Cardiac septum (tissue), 1 donor: Measurements from ENCODE around the gene HSD11B2. TPM values are rescaled to one million over a fixed set of nuclear protein-coding genes. Genes with fewer than 3 reads are reported as not detected.

Experiments used
- DNase-seq: peaks from one replicate; pipeline ENCODE4 v3.0.0-alpha.2; 2020; ENCODE audit warnings: low spot score
- intact Hi-C: fragments of 100-400 bp; cut with DNase I; formaldehyde crosslinking; loops from one replicate; pipeline ENCODE4 v1.14.0; 2022
- total RNA-seq: library from RNA; stranded (reverse); fragmentation: NEBNext Ultra II Directional; extraction: Animal tissue kit (Norgen Biotek cat#: 25700); gene quantifications from one replicate; pipeline ENCODE4 v1.2.1, GENCODE V29; 2021
- donor health status: DM: no; HTN: no; CAD: no.

Gene HSD11B2
- total RNA-seq, 1 donor from 2014 or later = 0.27 TPM

- DNase-seq = no peak
- intact Hi-C loops = loop anchor here (10.0 kb wide), 1 partner anchor 87 kb away; no protein-coding TSS in a partner anchor
These were observed 30.8 kb downstream of the HSD11B2 start for GRCh38 chr16:67461600-67462278.

DNA sequence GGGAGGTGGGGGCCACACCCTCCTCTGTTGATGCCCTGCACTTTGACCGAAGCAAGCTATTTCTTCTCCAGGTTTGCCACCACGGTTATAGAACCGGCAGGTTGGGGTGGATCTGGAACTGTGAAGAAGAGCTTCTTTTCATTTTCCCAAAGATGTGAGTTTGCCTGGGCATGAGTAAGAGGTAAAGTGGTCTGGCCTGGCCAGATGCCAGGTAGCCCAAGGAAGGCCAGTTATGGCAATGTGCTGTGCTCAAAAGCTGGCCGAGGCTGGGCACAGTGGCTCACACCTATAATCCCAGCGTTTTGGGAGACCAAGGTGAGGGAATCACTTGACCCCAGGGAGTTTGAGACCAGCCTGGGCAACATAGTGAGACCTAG lies 31.3 kb downstream of the HSD11B2 start:
- no peak for DNase-seq
- intact Hi-C loops = loop anchor here (10.0 kb wide), 1 partner anchor 87 kb away; no protein-coding TSS in a partner anchor

- no peak for DNase-seq
- intact Hi-C loops = loop anchor here (10.0 kb wide), 1 partner anchor 88 kb away; no protein-coding TSS in a partner anchor
These were observed 32.1 kb downstream of the HSD11B2 start for GRCh38 chr16:67463059-67463458.

GRCh38 chr16:67463691-67464090 lies 32.8 kb downstream of the HSD11B2 start:
- intact Hi-C loops = loop anchor here (10.0 kb wide), 1 partner anchor 89 kb away; no protein-coding TSS in a partner anchor
- no peak for DNase-seq

DNA sequence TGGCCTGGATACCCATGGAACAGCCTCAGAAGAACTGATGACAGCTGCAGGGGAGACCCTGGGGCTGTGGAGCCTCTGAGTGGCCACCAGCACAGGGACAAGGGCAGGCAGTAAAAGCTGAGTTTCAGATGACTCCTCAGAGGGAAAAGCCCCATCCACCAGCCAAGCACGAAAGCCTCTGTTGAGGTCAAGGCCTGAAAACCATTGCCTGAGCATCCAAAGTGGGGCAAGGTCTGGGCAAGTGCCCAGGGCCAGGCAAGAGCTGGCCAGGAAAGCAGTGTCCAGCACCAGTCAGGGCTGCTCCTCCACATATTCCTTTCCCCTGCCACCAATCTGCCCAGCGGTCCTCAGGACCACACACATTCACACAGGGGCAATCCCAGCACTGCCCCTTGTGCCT lies 33.6 kb downstream of the HSD11B2 start:
- DNase-seq = no peak
- intact Hi-C loops = loop anchor here (10.0 kb wide), 1 partner anchor 90 kb away; no protein-coding TSS in a partner anchor

DNA sequence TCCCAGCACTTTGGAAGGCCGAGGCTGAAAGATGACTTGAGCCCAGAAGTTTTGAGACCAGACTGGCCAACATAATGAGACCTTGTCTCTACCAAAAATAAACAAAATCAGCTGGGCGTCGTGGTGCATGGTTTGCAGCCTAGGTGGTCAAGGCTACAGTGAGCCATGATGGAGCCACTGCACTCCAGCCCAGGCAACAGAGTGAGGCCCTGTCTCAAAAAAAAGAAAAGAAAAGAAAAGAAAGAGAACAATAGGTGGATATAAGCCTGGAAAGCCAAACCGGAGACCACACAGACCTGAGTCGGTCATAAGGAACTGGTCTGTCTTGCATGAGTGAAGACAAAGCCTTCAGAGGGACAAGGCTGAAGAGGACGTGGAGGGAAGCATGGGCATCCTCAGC lies 35.7 kb downstream of the HSD11B2 start:
- intact Hi-C loops = loop anchor here (5.0 to 10.0 kb wide), 2 partner anchors 39 to 92 kb away; no protein-coding TSS in a partner anchor
- no peak for DNase-seq

DNA sequence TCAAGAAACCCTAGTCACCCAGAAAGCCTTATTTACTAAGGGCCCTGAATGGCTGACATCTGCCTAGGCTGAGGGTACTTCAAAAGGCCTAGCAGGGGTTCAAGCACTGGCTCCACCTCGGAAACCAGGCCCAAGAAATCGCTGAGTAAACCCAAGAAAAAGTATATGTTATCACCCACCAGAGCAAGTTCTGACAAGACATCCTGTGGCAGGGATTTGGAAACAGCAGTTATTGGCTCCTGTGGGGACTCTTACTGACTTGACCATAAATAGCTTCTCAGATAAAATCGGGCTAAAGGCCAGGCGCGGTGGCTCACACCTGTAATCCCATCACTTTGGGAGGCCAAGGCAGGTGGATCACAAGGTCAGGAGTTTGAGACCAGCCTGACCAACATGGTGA lies 37.8 kb downstream of the HSD11B2 start:
- intact Hi-C loops = loop anchor here (5.0 to 10.0 kb wide), 2 partner anchors 41 to 94 kb away; no protein-coding TSS in a partner anchor

DNA sequence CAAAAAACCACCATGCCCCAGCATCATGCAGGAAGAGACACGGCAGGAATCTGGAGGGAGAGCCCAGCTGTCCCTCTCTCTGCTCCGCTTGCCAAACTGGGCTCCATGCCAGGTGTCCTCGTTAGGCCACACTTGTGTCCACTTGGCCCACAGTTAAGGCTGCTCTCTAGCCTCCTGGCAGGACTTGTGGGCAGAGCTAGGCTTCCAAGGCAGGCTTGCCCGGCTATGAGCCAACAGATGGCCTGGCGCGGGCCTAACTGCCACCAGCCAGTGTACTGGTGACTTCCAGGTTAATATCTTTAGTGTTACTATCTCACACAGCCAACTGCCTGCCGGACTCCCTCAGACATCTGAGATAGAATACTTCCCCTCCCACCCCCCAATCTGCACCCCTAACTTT lies 39.4 kb downstream of the HSD11B2 start:
- peak; percentile 89 for DNase-seq
- intact Hi-C loops = no loop called here

More for the DNA sequence above, 37.8 kb downstream of the HSD11B2 start:
- no peak for DNase-seq

GRCh38 chr16:67471758-67472384 lies 41.0 kb downstream of the HSD11B2 start:
- no peak for DNase-seq
- intact Hi-C loops = no loop called here

GRCh38 chr16:67474551-67475455 lies 43.9 kb downstream of the HSD11B2 start:
- intact Hi-C loops = no loop called here
- DNase-seq = no peak

DNA sequence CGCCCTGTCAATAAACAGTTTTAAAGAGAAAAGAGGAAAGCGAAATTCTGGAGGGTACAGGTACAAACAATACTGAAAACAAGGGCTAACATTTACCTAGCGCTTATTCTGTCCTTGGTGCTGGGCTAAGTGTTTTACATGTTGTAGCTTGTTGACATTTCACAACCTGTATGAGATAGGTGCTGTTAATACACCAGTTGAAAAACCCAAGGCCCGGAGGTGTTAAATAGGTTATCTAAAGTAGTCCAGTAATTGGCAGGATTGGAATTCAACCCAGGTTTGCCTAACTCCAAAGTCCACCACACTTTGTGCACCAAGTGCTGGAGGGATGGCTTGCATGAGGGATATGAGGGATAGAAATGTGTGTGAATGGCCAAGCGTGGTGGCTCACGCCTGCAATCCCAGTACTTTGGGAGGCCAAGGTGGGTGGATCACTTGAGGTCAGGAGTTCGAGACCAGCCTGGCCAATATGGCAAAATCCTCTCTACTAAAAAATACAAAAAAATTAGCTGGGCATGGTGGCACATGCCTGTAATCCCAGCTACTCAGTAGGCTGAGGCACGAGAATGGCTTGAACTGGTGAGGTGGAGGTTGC lies 47.1 kb downstream of the HSD11B2 start:
- intact Hi-C loops = no loop called here
- DNase-seq = no peak

GRCh38 chr16:67480833-67481560 lies 50.1 kb downstream of the HSD11B2 start, which contains the start of gene ATP6V0D1:
Gene ATP6V0D1, minus strand, starts transcription at chr16:67481157. Its CDS starts 71 bp downstream, at chr16:67481086.
- intact Hi-C loops = loop anchor here (1.0 to 5.0 kb wide), 2 partner anchors 22 to 81 kb away; partner anchors contain the start of gene CTCF
- DNase-seq = peak; percentile 99

GRCh38 chr16:67481561-67482232 lies 50.8 kb downstream of the HSD11B2 start:
- DNase-seq = peak; percentile 84
- intact Hi-C loops = loop anchor here (1.0 to 5.0 kb wide), 2 partner anchors 22 to 81 kb away; partner anchors contain the start of gene CTCF

DNA sequence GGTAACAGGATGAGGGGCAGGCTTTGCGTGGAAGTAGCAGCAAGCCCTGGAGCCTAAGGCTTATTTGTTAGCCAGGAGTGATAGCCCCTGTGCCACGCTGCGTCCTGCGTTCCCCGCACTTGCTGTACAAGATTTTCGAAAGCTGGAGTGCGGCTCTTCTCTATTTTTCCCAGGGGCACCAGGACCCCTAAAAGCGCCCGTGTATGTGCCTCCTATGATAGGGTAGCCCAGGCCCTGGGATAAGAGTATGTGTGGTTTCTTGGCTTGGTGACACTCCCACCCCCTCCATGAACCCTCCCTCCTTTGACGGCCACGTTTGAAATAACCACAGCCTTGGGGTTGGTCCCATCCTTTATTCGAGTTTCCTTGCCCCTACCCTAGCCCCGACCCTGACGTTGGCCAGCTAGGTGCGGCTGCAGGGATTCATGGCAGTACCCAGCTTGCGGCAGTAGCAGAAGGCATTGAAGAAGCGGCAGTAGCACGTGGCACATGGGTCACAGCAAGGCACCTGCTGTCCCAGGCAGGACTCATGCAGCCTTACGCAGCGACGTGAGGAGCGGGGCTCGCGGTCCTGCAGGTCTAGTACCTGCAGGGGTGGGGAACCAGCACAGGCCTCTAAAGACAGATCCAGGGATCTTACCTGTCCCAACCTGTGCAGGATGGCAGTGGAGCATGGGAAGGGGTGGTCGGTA lies 51.5 kb downstream of the HSD11B2 start:
- DNase-seq = no peak
- intact Hi-C loops = loop anchor here (5.0 kb wide), 1 partner anchor 80 kb away; the partner anchor contains the start of gene CTCF

GRCh38 chr16:67483150-67483549 lies 52.2 kb downstream of the HSD11B2 start, which contains the start of gene AGRP:
Gene AGRP, minus strand, starts transcription at chr16:67483547. Its CDS starts 149 bp downstream, at chr16:67483398.
- no peak for DNase-seq
- intact Hi-C loops = loop anchor here (5.0 kb wide), 1 partner anchor 79 kb away; the partner anchor contains the start of gene CTCF

GRCh38 chr16:67483731-67484525 lies 53.0 kb downstream of the HSD11B2 start:
- intact Hi-C loops = loop anchor here (5.0 kb wide), 1 partner anchor 78 kb away; the partner anchor contains the start of gene CTCF

More at GRCh38 chr16:67483731-67484525, 53.0 kb downstream of the HSD11B2 start:
- DNase-seq = no peak
